Activated naive CD4-positive, alpha-beta T cell treated with Interleukin-2 at 50 U/mL for 16 hours (primary cell): ENCODE results near the gene CCDC184.
"Not testable (repeated sequence)": the region's sequence is repeated elsewhere in the genome, so short reads cannot be mapped to it uniquely, and the experiment has no call there.

ENCODE experiments used
- DNase-seq: peaks from one replicate; pipeline ENCODE4 v3.0.0-alpha.2; 2020

CCDC184 gene

DNA sequence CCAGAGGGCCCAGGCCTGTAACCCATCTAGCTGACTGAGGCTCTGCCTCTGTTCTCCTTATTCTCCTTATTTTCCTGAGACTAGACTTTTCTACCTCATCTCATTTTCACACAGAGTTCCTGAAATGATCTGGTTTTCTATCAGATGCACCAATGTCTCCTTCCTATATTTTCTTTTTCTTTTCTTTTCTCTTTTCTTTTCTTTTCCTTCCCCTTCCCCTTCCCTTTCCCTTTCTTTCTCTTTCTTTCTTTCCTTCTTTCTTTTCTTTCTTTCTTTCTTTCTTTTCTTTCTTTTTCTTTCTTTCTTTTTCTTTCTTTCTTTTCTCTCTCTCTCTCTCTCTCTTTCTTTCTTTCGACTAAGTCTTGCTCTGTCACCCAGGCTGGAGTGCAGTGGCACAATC lies 3.0 kb upstream of the CCDC184 start:
- no peak for DNase-seq

DNA sequence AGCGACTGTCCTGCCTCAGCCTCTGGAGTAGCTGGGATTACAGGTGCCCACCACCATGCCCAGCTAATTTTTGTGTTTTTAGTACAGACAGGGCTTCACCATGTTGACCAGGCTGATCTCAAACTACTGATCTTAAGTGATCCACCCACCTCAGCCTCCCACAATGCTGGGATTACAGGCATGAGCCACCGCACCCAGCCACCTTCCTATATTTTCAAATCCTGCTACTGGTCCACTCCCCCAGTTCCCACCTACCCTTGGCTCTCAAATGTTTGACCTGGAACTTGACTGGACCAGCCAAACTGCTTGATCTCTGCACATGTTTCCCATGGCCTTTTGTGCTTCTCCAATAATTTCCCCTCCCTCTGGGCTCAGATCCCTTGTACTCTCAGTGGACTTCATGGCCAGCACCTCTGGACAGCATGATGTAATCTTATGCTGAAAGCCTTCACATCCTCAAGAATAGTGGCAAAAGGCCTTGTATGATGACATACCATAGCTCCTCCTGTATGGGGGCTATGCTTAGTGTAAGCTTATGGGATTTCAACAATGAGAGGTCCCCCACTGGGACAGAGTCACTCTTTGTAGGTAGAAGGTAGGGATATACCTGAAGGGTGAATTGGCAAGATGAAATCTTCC lies 2.5 kb upstream of the CCDC184 start:
- DNase-seq = no peak

DNA sequence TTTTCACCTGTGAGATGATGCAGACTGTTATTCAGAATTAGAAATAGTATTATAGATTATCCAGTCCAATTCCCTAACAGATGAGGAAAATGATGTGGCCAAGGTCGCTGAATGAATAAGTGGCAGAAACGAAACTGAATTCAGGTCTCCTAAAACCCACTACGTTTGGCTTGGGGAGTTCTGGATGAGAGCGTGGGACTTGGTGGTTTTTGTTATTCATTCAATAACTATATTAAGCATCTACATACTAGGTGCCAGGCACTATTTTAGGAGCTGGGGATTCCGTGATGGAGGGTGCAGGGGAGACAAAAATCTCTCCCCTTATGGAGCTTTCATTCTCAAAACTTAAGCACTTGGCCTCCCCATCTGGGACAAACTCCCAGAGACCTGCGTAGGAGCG lies 813 bp upstream of the CCDC184 start:
- peak; percentile 3 for DNase-seq

DNA sequence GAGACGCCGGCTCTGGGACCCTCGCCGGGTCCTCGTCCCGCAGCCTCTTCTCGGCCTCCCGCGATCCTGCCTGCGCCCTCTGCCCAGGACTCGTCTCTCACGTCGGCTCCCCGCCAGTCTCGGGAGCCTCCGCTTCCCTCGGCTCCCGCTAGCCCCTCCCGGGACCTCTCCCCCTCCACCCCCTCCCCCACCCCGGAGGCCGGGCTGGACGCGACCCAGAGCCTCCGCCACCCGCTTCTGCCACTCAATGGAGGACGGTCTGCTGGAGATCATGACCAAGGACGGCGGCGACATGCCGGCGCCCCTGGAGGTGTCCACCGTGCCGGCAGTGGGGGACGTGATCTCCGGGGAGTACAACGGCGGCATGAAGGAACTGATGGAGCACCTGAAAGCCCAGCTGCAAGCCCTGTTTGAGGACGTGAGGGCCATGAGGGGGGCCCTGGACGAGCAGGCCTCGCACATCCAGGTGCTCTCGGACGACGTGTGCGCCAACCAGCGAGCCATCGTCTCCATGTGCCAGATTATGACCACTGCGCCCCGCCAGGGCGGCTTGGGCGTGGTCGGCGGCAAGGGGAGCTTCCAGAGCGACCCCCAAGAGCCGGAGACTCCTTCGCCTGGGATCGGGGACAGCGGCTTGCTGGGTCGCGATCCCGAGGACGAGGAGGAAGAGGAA lies 568 bp downstream of the CCDC184 start:
- peak; percentile 20 for DNase-seq

DNA sequence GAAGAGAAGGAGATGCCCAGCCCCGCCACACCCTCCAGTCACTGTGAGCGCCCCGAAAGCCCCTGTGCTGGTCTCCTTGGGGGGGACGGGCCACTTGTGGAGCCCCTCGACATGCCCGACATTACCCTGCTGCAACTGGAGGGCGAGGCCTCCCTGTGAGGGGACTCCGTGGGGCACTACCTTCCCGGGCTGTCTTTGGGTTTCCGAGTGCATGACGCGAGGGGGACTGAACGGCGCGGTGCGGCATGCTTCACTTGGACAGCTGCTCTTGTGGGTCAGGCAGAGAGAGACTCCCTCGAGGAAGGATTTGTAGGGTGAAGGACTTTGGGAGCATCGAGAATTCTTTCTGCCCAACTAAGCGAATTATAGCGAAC lies 1.1 kb downstream of the CCDC184 start:
- no peak for DNase-seq

DNA sequence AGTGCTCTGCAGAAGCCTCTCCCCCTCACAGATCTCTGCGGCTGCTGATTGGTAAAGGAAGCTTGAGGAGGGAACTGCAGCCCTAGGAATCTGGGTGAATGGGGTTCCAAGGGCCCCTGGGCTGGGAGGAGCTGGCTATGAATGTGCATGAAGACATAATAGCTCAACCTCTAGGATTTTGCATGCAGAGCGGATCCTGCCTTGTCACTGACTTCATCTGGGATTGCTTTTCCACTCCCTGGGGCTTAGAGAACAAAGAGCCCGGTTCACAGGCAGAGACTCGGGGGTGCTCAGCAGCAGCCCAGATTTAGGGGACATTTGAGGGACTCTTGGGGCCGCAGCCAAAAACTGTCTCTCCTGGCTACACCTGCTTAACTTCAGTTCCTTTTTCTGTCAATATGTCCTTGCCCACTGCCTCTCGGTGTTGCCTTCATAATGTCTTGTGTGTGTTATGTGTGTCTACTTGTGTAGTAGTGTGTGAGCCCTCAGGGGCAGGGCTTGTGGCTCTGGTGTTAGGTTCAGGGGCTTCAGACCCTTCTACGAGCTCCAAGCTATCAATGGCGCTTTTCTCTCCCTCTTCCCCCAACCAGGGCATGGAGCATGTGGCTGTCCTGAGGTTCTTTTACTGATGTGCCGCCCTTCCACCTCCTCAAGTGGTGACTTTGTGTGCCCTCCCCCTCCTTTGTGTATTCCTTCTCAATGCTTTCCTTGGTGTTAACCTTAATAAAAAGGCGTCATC lies 1.9 kb downstream of the CCDC184 start:
- no peak for DNase-seq

DNA sequence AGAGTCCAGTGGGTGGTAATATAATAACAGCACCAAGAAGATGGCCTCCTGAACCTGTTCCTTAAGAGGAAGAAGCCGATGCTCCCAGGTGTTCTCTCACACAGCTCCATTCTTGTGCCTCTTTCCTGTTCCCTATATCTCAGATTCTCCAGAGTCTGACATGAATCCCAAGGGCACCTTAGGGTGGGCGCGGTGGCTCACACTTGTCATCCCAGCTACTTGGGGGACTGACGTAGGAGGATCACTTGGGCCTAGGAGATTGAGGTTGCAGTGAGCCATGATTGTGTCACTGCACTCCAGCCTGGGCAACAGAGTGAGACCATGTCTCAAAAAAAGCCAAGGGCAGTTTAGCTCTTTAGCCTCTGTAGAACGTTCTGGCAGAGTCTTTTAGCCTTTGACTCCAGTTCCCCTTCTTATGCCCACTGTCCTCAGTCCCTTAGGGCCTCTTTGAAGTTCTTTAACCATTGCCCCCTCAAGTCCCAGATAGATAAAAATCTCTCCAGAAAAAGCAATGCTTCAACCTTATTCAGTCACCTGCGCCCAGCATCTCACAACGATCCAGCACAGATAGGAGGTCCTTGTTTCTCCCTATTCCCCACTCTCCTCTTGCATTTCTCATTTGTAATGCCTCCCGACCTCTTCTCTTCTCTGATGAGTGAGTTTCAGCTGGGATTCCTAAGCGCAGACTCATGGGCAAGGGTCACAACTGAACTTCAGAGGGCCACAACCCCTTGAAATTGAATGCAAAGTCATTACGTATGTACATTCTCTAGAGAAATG lies 4.7 kb downstream of the CCDC184 start:
- DNase-seq = no peak

DNA sequence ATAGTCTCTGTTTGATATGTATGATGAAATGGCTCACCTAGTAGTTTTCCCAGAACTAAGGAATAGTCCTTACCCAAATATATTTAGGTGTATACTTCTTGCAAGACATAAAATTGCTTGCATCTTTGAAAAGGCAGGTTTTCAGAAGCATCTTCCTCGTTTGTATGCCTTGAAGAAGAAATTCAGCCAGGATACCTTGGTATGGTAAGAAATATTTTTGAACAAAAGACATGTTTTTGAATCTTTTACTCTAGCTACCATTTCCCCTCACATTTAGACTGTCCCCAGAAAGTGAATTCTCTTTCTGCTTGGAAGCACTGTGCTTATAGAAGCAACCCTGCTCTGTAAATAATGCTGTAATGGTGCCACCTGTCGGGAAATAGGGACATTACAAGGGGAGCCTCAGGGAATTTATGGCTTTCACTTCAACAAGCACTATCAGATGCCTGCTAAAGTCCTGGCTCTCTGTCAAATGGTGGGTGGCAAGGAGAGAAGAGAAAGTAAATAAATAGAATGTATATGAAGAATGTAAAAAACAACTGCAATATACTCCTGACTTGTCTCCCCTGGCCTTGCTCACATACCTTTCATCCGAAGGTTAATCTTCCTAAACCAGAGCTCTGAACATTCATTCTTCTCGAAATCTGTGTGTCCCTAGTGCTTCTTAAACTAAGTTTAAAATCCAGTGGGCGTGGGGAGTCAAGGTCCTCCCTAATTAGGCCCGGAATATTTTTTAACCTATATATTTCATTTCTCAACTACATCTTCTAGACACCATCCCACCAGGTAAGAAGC lies 6.1 kb downstream of the CCDC184 start:
- peak; percentile 73 for DNase-seq

DNA sequence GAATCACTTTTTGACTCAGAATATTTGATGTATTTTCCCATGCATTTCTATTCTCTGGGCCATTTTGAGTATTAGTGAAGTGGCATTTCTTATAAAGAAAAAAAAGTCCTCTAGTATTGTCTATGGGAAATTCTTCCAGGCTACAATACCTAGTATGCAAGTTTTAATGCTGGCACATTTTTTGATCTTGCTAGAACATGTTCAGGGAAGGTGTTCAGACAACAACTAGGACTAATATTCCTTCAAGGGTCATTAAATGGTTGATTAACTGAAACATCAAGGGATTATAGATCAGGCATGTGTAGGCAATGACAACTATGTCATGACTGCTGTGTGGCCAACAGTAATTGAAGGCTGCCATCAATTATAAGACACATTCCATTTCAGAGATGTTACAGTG lies 7.7 kb downstream of the CCDC184 start:
- no peak for DNase-seq

DNA sequence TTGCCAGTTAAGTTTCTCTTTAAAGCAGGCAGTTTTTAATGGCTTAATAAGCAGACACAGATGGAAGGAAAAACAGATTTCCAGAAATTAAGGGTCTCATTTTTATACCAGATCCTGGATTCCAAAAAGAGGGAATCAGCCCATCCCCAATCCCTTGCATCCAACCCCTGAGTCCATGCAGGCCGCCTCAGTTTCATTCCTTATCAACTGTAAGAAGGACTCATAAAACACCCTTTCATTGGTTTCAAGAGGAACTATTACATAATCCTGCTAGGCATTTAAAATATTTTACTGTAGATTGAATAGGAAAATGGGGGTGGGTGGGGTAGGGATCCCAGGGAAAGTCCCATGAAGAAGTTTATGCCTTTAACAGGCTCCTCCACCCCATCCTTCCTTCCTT lies 9.4 kb downstream of the CCDC184 start:
- DNase-seq = no peak

DNA sequence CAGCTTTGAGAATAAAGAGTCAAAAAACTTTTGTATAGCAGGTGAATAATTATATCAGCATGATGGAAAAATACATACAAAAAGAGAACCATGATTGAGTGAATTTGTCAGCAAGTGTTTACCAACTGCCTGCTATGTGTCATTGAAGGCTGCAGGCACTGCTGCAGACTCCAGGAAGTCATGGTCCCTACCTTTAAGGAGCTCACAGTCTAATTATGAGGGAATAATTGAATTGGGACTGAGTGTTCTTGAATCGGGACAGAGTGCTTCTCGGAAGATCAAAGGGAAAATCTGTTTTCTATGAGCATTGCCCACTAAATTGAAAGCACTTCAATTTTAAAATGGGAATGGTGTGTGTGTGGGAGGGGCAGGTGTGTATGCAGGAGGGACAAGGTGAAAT lies 10.2 kb downstream of the CCDC184 start:
- DNase-seq = no peak

DNA sequence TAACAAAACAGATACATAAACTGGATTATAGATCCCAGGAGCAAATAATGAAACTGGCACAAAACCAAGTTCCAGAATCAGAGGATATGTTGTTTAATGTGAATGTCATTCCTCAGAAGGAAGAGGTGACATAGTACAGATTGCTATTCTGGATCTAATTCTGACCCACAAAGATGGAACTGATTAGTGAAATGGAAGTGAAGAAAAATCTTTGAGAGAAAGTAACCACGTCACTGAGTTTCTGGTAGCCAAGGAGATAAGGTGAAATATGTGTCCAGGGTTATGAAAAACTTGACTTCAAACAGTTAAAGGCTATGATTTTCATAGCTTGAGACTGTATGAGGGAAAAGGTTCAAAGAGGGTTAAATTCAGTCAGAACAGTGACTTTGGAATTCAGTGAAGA lies 11.4 kb downstream of the CCDC184 start:
- no peak for DNase-seq

DNA sequence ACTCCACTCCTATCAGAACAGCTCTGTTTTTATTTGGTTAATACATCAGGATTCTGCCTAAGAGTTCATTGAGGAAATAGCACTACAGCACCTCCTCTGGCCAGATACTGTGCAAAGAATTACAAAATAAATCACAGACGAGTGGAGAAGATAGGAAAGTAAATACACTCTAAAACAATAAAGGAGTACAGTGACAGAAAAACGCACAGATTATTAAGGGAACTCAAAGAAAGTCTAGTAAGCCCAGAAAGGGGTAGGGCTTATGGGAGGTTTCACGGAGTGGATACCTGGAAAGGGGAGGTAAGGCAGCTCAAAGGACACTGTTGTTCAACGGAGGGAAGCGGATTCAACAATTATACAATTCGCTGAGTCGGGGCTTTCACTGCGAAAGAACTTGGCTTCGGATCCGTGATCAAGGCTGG lies 14.1 kb downstream of the CCDC184 start:
- no peak for DNase-seq

DNA sequence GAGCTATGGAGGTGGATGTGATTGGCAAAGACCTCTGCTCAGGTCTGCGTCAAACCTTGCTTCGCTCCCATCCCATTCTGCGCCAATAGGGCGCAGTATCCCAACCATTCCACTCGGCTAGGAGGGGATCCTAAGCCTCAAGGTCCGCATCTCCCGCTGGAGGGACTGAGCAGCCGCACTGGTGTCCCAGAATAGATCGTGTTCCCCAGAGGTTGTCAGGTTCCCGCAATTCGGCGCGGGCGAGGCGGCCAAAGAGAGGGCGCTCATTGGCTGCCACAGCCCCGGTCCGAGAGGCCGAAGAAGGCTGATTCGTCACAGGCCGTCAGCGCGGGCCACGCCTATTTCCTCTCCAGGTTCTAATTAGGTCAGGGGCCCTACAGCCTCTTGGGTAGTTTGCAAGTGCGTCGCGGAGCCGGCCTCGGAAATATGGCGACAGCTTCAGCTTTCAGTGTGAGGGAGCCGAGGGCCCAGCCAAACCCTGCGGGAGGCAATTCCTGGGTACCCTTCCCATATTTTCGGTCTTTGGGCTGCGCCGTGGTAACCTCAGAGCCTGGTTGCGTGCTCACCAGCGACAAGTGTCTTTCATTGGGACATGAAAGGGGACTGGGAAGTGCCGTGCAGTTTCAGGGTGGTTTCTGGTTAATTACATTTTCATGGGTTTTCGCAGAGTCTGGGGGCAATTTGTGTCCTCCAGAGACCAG lies 14.7 kb downstream of the CCDC184 start:
- DNase-seq = peak; percentile 91

DNA sequence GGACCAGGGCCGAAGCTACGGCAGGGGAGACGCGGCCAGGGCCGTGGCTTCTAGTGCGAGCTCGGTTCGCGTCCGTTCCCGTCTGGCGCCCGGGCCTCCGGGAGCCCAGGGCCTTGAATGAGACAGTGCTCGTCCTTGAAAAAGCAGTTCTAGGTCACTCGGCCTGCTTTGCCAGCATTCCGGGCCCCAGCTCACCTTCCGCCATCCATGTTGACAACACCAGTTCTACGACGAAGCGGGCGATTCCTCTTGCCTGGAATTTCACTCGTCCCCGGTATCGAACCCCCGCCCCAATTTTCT lies 15.2 kb downstream of the CCDC184 start:
- no peak for DNase-seq

DNA sequence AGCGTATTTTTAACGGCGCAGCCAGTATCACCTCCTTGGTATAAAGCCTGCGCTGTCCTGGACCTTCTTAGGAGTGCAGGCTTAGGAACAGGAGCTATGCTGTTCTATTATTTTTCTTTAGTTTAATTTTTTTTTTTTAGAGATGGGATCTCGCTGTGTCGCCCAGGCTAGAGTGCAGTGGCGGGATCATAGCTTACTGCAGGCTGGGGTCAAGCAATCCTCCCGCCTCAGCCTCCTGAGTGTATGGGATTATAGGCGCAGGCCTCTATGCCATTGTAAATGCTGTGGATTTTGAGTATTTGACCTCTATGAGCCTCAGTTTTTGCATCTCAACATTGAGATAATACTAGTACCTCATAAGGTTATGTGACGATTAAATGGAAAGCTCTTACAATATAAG lies 15.5 kb downstream of the CCDC184 start:
- no peak for DNase-seq

DNA sequence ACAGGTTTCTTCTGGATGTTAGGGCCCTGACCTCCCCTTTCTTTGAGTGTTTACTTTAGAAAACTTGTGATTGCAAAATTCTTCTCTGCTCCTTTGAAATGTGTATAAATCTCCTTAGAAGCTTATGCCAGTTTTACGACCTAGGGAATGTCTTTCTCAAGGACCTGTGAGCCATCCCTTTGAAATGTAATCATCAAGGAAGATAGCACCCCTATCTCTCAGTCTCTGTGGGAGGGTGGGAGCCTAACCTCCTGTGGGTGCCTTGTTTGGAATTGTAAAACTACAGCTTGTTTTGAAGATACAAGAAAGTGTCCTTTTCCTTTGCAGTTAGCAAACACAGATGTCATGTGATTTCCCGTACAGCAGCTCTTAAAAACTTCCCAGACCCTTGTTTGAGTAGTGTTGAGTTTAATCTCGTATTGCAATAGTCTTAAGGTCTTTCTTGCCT lies 16.4 kb downstream of the CCDC184 start:
- no peak for DNase-seq

DNA sequence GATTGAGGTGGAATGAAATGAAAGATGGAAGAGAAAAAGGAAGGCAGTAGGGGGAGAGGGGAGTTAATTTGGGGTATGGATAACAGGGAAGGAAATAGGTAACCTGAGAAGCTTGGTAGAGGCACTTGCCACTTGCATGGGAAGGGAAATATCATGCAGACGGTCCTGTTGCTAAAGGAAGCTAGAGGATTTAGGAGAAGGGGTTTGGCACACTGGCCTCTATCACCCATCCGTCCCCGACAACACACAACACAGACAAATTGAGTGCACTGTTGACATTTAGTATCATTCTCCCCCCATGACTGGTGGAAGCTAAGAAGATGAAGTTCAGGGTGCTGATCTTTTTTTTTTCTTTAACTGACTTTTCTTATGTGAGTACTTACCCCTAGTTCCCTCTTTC lies 17.6 kb downstream of the CCDC184 start:
- DNase-seq = no peak

DNA sequence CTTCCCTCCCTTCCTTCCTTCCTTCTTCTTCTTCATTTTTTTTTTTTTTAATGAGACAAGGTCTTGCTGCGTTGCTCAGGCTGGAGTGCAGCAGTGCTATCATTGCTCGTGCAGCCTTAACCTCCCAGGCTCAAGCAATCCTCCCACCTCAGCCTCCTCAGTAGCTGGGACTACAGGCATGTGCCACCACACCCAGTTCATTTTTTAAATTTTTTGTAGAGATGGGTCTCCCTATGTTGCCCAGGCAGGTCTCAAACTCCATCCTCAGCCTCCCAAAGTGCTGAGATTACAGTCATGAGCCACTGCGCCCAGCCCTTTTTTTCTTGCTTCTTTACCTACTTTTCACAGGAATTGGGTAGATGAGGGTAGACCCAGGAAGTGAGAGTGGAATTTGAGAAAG lies 18.1 kb downstream of the CCDC184 start:
- no peak for DNase-seq

DNA sequence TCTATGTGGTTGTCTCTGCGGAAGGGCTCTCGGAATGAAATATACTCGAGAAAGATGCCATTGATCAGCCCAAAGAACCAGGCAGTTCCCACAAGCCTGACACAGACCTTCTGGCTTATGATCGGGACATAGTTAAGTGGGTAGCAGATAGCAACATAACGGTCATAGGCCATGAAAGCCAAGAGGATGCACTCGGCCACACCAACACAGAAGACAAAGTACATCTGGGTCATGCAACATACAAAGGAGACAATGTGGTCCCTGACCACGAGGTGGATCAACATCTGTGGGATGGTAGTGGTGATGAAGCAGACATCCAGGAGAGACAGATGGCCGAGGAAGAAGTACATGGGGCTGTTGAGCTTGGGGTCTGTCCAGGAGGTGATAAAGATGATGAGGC lies 19.3 kb downstream of the CCDC184 start:
- no peak for DNase-seq

DNA sequence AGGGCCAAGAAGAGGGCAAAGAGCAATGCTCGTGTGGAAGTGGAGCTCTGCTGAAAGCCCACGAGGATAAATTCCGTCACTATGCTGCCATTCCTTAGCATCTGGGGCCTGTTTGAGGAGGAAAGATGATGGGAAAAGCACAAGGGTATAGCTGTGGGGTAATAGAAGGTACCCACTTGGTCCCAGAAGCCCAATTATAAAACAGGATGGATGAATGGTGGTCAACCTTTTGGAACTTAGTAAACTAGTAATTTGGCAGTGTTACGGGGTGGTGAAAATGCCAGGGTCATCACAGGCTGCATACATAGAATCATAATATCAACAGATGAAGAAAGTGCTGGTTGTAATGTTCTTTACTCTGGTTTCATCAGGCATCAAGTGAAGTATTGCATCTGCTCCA lies 19.7 kb downstream of the CCDC184 start, which contains the start of gene OR10AD1:
Gene OR10AD1 (minus strand): TSS at position 101 of the 400 bp plus-strand sequence. CDS start 0 bp downstream, at position 101.
- no peak for DNase-seq

DNA sequence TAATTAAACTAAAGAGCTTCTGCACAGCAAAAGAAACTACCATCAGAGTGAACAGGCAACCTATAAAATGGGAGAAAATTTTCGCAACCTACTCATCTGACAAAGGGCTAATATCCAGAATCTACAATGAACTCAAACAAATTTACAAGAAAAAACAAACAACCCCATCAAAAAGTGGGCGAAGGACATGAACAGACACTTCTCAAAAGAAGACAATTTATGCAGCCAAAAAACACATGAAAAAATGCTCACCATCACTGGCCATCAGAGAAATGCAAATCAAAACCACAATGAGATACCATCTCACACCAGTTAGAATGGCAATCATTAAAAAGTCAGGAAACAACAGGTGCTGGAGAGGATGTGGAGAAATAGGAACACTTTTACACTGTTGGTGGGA lies 26.1 kb downstream of the CCDC184 start:
- not testable (repeated sequence) for DNase-seq
